Measurements from ENCODE around the gene BPTF.

The BPTF gene

GRCh38 chr17:67821871-67822367 lies 3.4 kb upstream of the BPTF start:
- TF ChIP-seq CTCF (IDR thresholded peaks at IDR 0.05; ENCODE audit: low read depth, low read length) = no peak
- no peak overlapping the region for H3K4me3 ChIP-seq (ENCODE audit: low read depth, low read length)

GRCh38 chr17:67825627-67826601 lies 611 bp downstream of the BPTF start:
- peak overlapping the region; percentile 67 for H3K4me3 ChIP-seq (ENCODE audit: low read depth, low read length)

- H3K4me3 ChIP-seq (ENCODE audit: low read depth, low read length) = no peak overlapping the region
- TF ChIP-seq CTCF (IDR thresholded peaks at IDR 0.05; ENCODE audit: low read depth, low read length) = no peak
Measured at GRCh38 chr17:67829331-67829730, 4.0 kb downstream of the BPTF start.

DNA sequence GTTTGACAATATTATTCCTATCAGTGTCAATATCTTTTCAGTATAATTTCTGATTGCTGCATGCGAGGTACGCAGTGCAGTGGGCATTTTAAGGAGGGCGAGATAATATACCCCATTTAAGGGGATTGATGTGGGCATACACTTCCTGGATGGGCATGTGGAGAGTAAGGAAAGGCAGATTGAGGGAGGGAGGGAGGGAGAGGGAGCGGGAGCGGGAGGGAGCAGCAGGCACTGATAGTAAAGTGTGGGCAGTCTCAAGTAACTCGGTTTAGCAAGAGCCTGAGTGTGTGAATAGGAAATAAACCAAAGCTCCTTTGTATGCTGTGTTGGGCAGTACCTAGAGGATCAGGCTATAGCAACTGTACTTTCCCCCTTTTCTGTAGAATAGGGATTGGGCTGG lies 5.1 kb downstream of the BPTF start:
- H3K4me3 ChIP-seq (ENCODE audit: low read depth, low read length) = no peak overlapping the region
- no peak for TF ChIP-seq CTCF (IDR thresholded peaks at IDR 0.05; ENCODE audit: low read depth, low read length)

DNA sequence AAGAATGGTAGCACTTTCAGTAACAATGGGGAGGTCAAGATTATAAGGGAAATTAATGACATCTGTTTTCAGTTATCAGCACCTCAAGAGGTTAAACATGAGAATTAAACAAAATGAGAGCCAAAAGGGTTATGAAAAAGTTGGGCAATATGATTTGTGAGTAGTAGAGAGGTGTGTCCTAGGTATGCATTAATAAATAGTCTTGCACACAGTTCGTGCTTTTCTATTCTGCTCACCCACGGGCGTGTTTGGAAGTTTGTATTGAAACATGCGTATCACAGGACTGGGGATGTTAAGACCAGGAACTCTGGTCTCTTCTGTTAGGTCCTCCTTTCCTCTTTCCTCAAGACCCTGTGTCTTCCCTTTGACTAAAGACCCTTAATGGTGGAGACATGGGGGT lies 6.0 kb downstream of the BPTF start:
- TF ChIP-seq CTCF (IDR thresholded peaks at IDR 0.05; ENCODE audit: low read depth, low read length) = no peak
- H3K4me3 ChIP-seq (ENCODE audit: low read depth, low read length) = no peak overlapping the region

DNA sequence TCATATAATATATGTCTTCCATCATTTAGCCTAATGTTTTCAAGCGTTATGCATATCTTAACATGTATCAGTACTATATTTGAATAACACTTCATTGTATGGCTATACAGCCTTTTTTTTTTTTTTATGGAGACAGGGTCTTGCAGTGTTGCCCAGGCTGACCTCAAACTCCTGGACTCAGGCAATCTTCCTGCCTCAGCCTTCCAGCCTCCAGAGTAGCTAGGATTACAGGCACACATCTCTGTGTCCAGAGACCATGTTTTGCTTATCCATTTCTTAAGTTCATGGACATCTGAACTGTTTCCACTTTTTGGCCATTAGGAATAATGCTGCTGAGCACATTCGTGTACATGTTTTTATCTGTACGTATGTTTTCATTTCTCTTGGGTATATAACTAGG lies 7.8 kb downstream of the BPTF start:
- H3K4me3 ChIP-seq (ENCODE audit: low read depth, low read length) = no peak overlapping the region
- no peak for TF ChIP-seq CTCF (IDR thresholded peaks at IDR 0.05; ENCODE audit: low read depth, low read length)

- TF ChIP-seq CTCF (IDR thresholded peaks at IDR 0.05; ENCODE audit: low read depth, low read length) = no peak
- no peak overlapping the region for H3K4me3 ChIP-seq (ENCODE audit: low read depth, low read length)
Measured at GRCh38 chr17:67833946-67834631, 8.8 kb downstream of the BPTF start.

Measured in WI38 (cell line).